NCI-H748 treated with DMSO at 0.1 percent for 48 hours (cell line): ENCODE measurements around the gene TMEM131.
"Not testable (repeated sequence)": the region's sequence is repeated elsewhere in the genome, so short reads cannot be mapped to it uniquely, and the experiment has no call there.

Source experiments
- DNase-seq: peaks from one replicate; lab custom pipeline; 2025; lab: John Stamatoyannopoulos, UW

The TMEM131 gene

DNA sequence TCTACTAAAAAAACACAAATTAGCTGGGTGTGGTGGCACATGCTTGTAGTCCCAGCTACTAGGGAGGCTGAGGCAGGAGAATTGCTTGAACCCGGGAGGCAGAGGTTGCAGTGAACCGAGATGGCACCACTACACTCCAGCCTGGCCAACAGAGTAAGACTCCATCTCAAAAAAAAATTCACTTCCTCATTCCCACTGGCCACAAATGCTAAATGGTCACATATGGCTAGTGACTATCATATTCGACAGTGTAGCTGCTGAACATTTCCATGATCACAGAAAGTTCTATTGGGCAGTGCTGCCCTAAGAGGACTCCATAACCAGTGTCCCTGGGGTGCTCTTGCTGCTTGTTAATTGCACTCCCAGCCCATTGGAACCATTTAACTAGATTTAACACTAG is 26.3 kb upstream of the TMEM131 start:
- DNase-seq = not testable (repeated sequence)

GRCh38 chr2:98020992-98021713 is 25.4 kb upstream of the TMEM131 start:
- no peak for DNase-seq

- DNase-seq = no peak
These were observed 24.8 kb upstream of the TMEM131 start for GRCh38 chr2:98020516-98020915.

GRCh38 chr2:98016908-98017670 is 21.3 kb upstream of the TMEM131 start:
- no peak for DNase-seq

GRCh38 chr2:98015671-98016070 is 19.9 kb upstream of the TMEM131 start:
- DNase-seq = no peak

DNA sequence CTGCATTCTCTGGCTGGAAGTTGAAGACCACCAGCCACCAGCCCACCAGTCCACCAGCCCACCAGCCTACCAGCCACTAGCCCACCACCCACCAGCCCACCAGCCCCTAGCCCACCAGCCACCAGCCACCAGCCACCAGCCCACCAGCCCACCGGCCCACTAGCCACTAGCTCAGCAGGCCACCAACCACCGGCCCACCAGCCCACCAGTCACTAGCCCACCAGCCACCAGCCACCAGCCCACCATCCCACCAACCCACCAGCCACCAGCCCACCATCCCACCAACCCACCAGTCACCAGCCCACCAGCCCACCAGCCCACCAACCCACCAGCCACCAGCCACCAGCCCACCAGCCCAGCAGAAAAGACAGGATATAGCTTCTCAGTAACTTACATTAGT is 18.6 kb upstream of the TMEM131 start:
- no peak for DNase-seq

GRCh38 chr2:98013407-98014042 is 17.8 kb upstream of the TMEM131 start:
- DNase-seq = no peak

DNA sequence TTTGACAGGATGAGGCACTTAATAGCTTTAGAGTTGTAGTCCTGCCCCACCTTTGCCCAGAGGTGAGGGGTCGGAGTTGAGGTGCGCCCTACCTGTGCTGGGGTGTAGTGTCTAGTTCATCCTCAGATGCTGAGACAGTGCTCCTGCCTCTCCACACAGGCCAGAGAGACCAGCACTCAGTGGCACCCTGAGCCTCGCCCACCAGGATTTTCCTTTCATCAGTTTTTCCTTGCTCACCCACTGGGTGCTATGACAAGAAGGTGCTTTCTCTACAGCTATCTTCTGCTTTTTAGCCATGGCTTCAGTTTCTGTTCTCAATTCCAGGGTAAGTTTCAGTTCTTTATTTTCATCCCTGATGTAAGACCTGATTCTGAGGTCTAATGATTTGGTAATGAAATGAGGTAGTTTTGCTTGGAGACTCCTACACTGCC is 16.8 kb upstream of the TMEM131 start:
- DNase-seq = no peak

- no peak for DNase-seq
These were observed 14.4 kb upstream of the TMEM131 start for GRCh38 chr2:98009887-98010760.

- DNase-seq = no peak
These were observed 12.7 kb upstream of the TMEM131 start for GRCh38 chr2:98008415-98008814.

DNA sequence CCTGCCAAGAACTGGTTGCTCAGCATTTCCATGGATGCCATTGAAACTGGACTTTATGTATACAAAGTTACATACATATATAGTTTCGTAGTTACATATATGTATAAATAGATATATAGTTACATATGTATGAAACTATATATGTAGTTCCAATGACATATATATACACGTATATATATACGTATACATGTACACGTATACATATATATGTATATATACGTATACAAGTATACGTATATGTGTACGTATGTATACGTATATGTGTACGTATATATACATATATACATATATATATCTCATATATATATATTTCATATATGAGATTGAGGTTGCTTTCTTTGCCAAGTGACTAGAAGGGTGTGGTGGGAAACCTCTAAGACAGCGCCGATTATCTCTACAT is 10.6 kb upstream of the TMEM131 start:
- DNase-seq = no peak

DNA sequence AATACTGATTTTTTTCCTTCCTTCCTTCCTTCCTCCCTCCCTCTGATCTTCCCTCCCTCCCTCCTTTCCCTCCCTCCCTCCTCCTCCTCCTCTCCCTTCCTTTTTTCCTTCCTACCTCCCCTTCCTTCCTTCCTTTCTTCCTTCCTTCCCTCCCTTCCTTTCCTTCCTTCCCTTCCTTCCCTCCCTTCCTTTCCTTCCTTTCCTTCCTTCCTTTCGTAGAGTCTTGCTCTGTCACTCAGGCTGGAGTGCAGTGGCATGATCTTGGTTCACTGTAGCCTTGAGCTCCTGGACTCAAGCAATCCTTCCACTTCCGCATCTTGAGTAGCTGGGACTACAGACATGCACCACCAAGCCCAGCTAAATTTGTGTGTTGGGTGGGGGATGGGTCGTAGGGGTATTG is 8.9 kb upstream of the TMEM131 start:
- DNase-seq = no peak

GRCh38 chr2:98004047-98004446 is 8.3 kb upstream of the TMEM131 start:
- DNase-seq = no peak

- no peak for DNase-seq
These were observed 3.8 kb upstream of the TMEM131 start for GRCh38 chr2:97999536-97999935.

GRCh38 chr2:97998431-97999005 is 2.8 kb upstream of the TMEM131 start:
- no peak for DNase-seq

GRCh38 chr2:97997784-97998392 is 2.1 kb upstream of the TMEM131 start:
- DNase-seq = no peak

DNA sequence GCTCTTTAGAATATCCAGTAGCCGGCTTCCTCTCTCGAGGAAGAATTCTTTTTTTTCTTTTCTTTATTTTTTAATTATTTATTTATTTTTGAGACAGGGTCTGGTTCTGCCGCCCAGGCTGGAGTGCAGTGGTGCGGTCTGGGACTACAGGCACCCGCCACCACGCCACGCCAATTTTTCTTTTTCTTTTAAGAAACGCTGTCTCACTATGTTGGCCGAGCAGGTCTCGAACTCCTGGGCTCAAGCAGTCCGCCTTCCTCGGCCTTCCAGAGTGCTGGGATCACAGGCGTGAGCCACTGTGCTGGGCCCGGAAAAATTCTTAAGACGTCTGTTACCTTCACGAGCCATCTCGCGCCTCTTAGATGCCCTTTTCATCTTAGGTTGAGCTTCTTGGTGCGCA is 931 bp upstream of the TMEM131 start:
- no peak for DNase-seq

- DNase-seq = no peak
These were observed 568 bp downstream of the TMEM131 start for GRCh38 chr2:97995026-97995733.

DNA sequence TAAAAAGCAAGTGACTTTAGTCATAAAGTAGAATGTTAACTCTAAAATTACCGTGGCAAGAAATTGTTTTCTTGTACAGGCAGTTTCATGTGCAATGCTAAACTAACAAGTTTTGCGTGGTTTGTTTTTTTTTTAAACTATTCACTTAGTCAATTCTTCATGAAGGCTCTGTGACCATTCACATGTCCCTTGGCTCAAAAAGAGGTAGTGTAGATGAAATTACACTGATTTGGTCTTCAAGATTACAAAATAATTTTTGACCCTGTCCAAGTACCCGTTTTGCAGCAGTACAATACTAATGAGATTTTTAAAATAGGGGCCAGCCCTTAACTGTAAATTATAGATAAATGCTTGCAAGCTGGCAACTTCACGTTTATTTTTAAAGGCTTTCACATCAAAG is 1.3 kb downstream of the TMEM131 start:
- no peak for DNase-seq

GRCh38 chr2:97993926-97994325 is 1.8 kb downstream of the TMEM131 start:
- DNase-seq = no peak
